ENCODE data around the gene STARD7.
"Not testable (repeated sequence)": the region's sequence is repeated elsewhere in the genome, so short reads cannot be mapped to it uniquely, and the experiment has no call there.

STARD7 gene

GRCh38 chr2:96164459-96165184 is 44.0 kb downstream of the STARD7 start:
- no peak for FAIRE-seq

GRCh38 chr2:96163768-96164429 is 44.7 kb downstream of the STARD7 start:
- FAIRE-seq = no peak

More at GRCh38 chr2:96164459-96165184, 44.0 kb downstream of the STARD7 start:
- no peak for DNase-seq (ENCODE audit: low spot score)

DNA sequence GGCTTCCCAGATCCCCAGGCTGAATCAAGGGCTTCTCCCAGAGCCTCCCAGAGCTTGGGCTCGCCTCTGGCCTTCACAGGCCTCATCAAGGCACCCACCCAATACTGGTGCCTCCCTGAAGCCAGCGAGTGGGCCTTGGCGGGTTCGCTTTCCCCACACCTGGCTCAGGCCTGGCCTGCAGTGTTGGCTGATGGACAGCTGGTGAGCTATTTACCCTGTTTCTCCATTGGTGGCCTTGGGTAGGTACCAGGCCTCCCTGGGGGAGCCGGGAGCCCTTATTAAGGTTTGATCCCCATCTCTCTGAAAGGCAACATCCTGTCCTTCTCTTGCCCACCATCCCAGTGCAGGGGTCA is 45.2 kb downstream of the STARD7 start:
- DNase-seq (ENCODE audit: low spot score) (no peak), FAIRE-seq (no peak)

More at GRCh38 chr2:96163768-96164429, 44.7 kb downstream of the STARD7 start:
- no peak for DNase-seq (ENCODE audit: low spot score)

GRCh38 chr2:96161898-96162297 is 46.7 kb downstream of the STARD7 start:
- DNase-seq (ENCODE audit: low spot score) (no peak), FAIRE-seq (no peak)

DNA sequence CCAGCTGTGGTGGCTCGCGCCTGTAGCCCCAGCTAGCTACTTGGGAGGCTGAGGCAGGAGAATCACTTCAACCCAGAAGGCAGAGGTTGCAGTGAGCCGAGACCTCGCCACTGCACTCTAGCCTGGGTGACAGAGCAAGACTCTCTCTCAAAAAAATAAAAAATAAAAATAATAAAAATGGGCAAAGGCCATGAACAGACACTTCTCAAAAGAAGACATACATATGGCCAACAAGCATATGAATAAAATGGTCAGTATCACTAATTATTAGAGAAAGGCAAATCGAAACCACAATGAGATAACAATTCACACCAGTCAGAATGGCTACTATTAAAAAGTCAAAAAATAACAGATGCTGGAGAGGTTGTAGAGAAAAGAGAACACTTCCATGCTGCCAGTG is 48.3 kb downstream of the STARD7 start:
- DNase-seq (ENCODE audit: low spot score); FAIRE-seq: not testable (repeated sequence)

DNA sequence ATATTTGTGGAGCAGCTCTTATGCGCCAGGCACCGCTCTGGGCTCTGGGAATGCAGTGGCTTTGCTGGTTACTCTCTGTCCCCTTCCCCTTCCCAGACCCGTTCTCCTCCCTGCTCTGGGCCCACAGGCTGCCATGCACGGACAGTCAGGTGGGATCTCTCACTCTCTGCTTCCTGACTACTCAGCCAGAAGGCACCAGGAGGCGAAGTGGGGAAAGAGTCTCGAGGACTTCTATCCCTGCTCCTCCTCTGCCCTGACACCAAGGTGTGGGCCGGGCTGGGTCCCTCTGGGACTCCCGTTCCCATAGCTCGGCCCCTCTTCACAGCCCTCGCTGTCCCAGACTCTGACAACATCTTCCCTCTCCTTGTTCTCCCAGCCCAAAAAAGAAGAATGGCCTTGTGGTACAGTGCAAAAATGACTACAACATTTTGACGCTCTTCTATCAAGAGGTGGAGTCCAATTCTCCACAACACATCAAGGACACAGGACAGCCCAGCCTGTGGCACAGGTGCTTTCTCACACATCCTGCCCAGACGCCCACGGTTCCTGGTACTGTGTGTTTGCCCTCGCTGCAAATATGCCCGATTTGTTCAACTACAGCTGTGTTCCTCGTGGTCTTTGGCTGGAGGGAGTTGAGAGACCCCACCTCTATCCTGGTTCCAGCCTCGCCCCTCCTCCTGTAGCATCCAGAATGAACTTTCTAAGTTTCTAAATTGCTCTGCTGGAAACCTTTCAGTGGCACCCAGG is 49.4 kb downstream of the STARD7 start:
- DNase-seq (ENCODE audit: low spot score) = no peak
- peak; percentile 30 for FAIRE-seq

- FAIRE-seq (no peak), DNase-seq (ENCODE audit: low spot score) (no peak)
These were observed 50.1 kb downstream of the STARD7 start for GRCh38 chr2:96158554-96158940.

- FAIRE-seq (no peak), DNase-seq (ENCODE audit: low spot score) (no peak)
These were observed 50.7 kb downstream of the STARD7 start for GRCh38 chr2:96157649-96158553.

DNA sequence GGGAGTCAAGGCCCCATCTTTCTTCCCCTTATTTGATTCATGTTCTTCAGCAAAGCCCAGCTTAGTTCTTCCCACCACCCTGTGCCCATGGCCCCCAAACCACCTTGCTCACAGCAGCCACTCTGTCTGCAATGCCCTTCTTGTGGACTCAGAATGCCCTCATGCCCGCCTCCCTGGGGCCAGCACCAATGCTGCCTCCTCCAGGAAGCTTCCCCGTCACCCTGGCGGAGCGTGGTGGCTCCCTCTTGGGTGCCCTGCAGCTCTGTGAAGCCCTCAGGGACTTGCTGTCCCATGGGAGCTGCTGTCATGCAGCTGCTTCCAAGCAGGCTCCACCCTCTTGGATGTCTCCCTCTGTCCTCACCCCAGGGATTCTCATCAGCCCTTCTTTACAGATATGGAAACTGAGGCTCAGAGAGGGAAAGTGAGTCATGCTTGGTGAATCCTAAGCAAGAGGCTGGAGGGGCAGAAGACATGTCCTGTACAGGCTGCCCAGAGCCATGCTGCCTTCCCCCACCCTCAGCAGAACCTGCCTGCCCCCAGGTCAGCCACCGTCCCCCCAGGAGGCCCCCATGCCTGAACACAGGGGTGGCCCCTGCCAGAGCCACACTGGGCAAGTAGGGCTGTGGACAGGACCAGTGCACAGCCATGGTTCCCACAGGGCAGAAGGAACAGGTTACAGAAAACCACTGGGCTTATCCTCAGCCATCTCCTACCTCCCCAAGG is 51.5 kb downstream of the STARD7 start:
- DNase-seq (ENCODE audit: low spot score) = no peak
- no peak for FAIRE-seq

- FAIRE-seq = no peak
- DNase-seq (ENCODE audit: low spot score) = no peak
These were observed 52.4 kb downstream of the STARD7 start for GRCh38 chr2:96156011-96156820.

GRCh38 chr2:96154506-96155380 is 53.9 kb downstream of the STARD7 start:
- no peak for DNase-seq (ENCODE audit: low spot score)
- peak; percentile 5 for FAIRE-seq

DNA sequence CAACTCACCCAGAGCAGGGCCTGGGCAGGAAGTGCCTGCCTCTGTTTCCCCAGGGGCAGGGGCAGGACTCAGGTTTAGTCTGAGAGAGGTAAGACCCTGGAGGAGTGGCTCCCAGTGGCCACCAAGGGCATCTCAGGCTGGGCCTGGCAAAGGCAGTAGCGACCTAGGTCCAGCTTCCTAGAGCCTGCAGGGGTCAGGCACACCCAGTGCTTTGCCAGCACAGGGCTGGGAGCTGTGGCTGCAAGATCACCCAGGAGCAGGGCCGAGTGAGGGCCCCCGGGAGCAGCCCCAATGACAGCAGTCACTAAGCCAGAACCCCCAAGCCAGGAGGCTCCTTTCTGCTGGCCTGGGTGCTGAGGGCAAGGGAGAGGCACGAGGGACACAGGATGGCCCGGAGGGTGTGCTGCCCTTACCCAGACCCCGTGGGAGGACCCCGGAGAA is 54.6 kb downstream of the STARD7 start:
- no peak for DNase-seq (ENCODE audit: low spot score)
- FAIRE-seq = no peak

DNA sequence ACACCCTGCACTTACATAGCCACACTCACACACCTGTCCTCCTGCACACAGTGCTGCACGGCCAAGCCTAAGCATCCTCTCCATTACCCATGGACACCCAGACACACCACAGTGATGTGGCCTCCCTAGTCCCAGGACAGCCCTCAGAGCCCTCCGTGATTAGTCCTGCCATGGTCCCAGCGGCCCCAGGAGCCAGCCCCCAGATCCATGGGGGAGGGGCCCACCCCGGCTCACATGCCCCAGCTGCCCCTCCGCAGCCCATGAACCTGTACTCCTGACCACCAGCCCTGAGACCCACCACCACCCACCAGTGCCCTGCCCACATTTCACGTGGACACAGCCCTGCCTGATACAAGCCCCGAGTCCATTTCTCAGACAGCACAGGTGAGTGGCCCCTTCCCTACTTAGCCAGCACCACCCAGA is 55.3 kb downstream of the STARD7 start:
- DNase-seq (ENCODE audit: low spot score) (no peak), FAIRE-seq (no peak)

DNA sequence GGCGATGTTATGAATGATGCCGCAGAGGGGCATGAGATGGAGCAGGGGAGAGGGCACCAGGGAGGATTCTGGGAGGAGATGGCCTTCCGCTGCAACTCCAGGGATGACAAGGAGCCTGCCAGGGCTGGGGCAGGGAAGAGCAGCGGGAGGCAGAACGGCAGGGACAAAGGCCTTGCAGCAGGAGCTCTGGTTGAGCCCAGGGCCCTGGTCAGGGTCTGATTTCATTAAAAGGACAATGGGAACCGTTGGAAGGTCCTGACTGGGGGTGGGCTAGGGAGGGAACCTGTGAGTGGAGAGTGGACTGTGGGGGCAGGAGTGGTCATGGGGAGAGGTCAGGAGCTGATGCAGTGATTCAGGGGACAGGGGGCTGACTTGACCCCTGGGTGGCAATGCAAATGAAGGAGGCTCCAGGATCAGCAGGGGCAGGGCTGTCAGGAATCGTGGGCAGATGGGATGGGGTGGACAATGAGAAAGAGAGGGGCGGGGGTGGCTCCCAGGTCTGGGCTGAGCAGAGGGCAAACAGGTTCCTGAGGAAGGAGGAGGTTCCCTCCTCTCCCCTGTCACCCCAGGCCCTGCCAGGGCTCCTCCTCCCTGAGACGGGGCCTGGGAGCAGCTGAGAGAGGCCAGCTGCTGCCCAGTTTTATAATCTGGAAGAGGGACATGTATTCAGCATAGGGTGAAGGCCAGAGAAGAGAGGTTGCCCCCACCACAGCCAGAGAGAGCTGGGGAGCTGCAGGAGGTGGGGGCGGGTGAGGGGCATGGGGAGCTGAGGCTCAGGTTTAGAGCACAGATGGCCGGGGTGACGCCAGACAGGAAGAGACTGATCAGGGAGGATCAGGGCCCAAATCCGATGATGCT is 56.1 kb downstream of the STARD7 start:
- no peak for DNase-seq (ENCODE audit: low spot score)
- no peak for FAIRE-seq

GRCh38 chr2:96151595-96152303 is 56.9 kb downstream of the STARD7 start:
- no peak for DNase-seq (ENCODE audit: low spot score)
- FAIRE-seq = no peak

GRCh38 chr2:96150791-96151594 is 57.6 kb downstream of the STARD7 start:
- no peak for DNase-seq (ENCODE audit: low spot score)
- peak; percentile 20 for FAIRE-seq
